Measurements from ENCODE around the gene ATP11A.

The ATP11A gene

DNA sequence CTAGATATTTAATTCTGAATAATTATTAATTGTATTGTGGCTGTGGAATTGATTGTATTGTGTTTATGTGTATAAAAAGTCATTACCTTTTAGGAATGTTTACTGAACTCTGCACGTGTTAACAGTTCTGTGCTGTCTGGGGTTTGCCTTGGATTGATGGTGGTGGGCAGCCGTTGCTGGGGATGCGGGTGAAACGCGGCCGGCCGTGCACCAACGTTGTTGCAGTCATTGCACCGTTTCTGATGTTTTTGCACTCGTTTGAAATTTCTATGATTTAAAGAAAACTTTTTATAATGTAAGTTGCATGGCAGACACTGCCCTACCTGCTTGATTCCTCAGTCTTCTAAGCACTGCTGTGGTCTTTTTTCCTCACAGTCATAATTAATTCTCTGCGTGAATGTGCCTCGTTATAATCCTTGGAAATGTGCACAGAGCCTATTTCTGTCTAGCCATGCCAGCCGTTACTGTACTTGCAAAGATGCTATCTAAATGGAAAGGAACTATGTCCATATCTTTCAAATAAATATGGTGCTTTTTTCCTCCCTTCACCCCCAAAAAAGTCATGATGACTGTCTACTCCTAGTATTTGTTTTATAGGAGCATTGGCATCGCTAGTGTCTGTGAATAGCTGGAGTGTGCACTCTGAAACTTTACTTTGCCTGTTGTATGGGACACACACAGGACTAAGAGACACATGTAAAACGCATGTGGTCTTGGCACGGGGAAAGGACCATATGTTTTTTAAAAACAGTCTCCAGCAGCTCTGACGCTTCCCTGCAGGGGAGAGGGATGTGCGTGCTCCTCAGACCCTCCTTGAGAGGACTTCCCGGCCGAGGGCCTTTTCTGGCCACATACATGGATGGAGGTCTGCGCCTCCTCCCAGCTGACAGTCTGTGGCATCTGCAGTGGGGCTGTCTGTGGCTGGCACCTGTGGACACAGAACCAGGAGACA is 238.5 kb downstream of the ATP11A start:
- H3K4me1 ChIP-seq (ENCODE audit: control insufficient read depth, insufficient read depth, low read length), result peaks cover 8% of the 10 kb centered on the region
- no peak overlapping the region for H3K27ac ChIP-seq (ENCODE audit: low read depth, low read length)
- no peaks in the 10 kb centered on the region for H3K27me3 ChIP-seq (ENCODE audit: control insufficient read depth, insufficient read depth, low read length)
- no peak overlapping the region for H3K4me3 ChIP-seq (ENCODE audit: low read depth, low read length)
- H3K9me3 ChIP-seq (ENCODE audit: control insufficient read depth, insufficient read depth, low read length), result no peaks in the 10 kb centered on the region; the same call in 1 of the 2 replicates
- H3K36me3 ChIP-seq (ENCODE audit: control insufficient read depth, insufficient read depth, low read length), result no peaks in the 10 kb centered on the region
- H3K9ac ChIP-seq (ENCODE audit: low read depth, low read length), result no peak overlapping the region

DNA sequence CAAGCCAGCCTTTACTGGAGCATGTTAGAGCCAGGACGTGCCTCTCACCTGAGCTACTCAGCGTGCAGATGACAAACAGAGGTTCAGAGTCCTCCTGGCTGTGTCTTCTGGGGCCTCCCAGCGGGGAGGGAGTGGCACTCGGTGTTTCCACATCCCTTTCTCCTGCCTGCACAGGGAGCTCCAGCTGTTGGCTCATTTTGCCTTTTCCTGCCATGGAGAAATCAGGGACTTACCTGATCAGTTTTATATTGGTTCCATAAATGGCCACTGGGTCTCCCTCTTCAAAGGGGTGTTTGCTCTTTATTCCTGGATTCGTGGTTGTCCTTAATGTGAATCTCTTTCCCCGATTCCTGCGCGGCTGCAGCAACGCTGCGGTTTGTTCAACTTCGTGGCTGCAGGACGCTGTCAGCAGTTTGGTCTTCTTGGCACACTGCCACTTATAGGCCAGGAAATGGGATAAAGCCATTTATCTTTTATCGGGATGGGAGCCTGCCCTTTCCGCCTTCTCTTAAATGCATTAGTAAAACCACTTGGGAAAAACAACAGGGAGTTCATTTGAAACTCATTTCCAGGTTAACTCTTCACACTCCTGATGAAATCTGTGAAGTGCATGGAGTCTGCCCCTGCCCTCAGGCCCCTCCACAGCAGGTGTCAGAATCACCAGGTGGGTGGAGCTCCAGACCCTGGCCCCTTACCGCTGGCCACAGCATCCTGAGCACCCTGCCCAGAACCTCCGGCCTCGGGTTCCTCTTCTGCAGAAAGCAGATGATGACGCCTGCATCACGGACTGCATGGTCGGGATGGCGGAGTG is 239.3 kb downstream of the ATP11A start:
- Histone ChIP-seq H3K27ac (ENCODE audit: low read depth, low read length) (no peak overlapping the region), H3K27me3 (ENCODE audit: control insufficient read depth, insufficient read depth, low read length) (no peaks in the 10 kb centered on the region), H3K9me3 (ENCODE audit: control insufficient read depth, insufficient read depth, low read length) (no peaks in the 10 kb centered on the region; the same call in 1 of the 2 replicates), H3K9ac (ENCODE audit: low read depth, low read length) (no peak overlapping the region), H3K4me3 (ENCODE audit: low read depth, low read length) (no peak overlapping the region), H3K4me1 (ENCODE audit: control insufficient read depth, insufficient read depth, low read length) (peaks cover 8% of the 10 kb centered on the region), H3K36me3 (ENCODE audit: control insufficient read depth, insufficient read depth, low read length) (no peaks in the 10 kb centered on the region)

GRCh38 chr13:112929783-112930055 is 239.9 kb downstream of the ATP11A start:
- no peak overlapping the region for H3K9ac ChIP-seq (ENCODE audit: low read depth, low read length)
- H3K27ac ChIP-seq (ENCODE audit: low read depth, low read length), result no peak overlapping the region
- H3K27me3 ChIP-seq (ENCODE audit: control insufficient read depth, insufficient read depth, low read length), result no peaks in the 10 kb centered on the region
- H3K4me3 ChIP-seq (ENCODE audit: low read depth, low read length), result no peak overlapping the region
- peaks cover 8% of the 10 kb centered on the region for H3K4me1 ChIP-seq (ENCODE audit: control insufficient read depth, insufficient read depth, low read length)
- H3K9me3 ChIP-seq (ENCODE audit: control insufficient read depth, insufficient read depth, low read length), result no peaks in the 10 kb centered on the region; the same call in 1 of the 2 replicates
- H3K36me3 ChIP-seq (ENCODE audit: control insufficient read depth, insufficient read depth, low read length), result no peaks in the 10 kb centered on the region

GRCh38 chr13:112930192-112930591 is 240.4 kb downstream of the ATP11A start:
- no peaks in the 10 kb centered on the region for H3K36me3 ChIP-seq (ENCODE audit: control insufficient read depth, insufficient read depth, low read length)

GRCh38 chr13:112931028-112931934 is 241.4 kb downstream of the ATP11A start:
- no peaks in the 10 kb centered on the region; the same call in 1 of the 2 replicates for H3K9me3 ChIP-seq (ENCODE audit: control insufficient read depth, insufficient read depth, low read length)
- no peak overlapping the region for H3K27ac ChIP-seq (ENCODE audit: low read depth, low read length)
- no peaks in the 10 kb centered on the region for H3K27me3 ChIP-seq (ENCODE audit: control insufficient read depth, insufficient read depth, low read length)
- H3K4me3 ChIP-seq (ENCODE audit: low read depth, low read length), result no peak overlapping the region
- H3K4me1 ChIP-seq (ENCODE audit: control insufficient read depth, insufficient read depth, low read length), result peaks cover 8% of the 10 kb centered on the region
- no peak overlapping the region for H3K9ac ChIP-seq (ENCODE audit: low read depth, low read length)
- H3K36me3 ChIP-seq (ENCODE audit: control insufficient read depth, insufficient read depth, low read length), result no peaks in the 10 kb centered on the region

More at GRCh38 chr13:112930192-112930591, 240.4 kb downstream of the ATP11A start:
- no peaks in the 10 kb centered on the region for H3K27me3 ChIP-seq (ENCODE audit: control insufficient read depth, insufficient read depth, low read length)
- H3K4me1 ChIP-seq (ENCODE audit: control insufficient read depth, insufficient read depth, low read length), result peaks cover 8% of the 10 kb centered on the region
- H3K27ac ChIP-seq (ENCODE audit: low read depth, low read length), result no peak overlapping the region
- H3K4me3 ChIP-seq (ENCODE audit: low read depth, low read length), result no peak overlapping the region
- no peaks in the 10 kb centered on the region; the same call in 1 of the 2 replicates for H3K9me3 ChIP-seq (ENCODE audit: control insufficient read depth, insufficient read depth, low read length)
- no peak overlapping the region for H3K9ac ChIP-seq (ENCODE audit: low read depth, low read length)

GRCh38 chr13:112932971-112933370 is 243.1 kb downstream of the ATP11A start:
- no peak overlapping the region for H3K4me3 ChIP-seq (ENCODE audit: low read depth, low read length)
- H3K27ac ChIP-seq (ENCODE audit: low read depth, low read length), result no peak overlapping the region
- H3K9me3 ChIP-seq (ENCODE audit: control insufficient read depth, insufficient read depth, low read length), result no peaks in the 10 kb centered on the region

GRCh38 chr13:112933649-112934048 is 243.8 kb downstream of the ATP11A start:
- H3K4me3 ChIP-seq (ENCODE audit: low read depth, low read length), result no peak overlapping the region
- no peaks in the 10 kb centered on the region for H3K27me3 ChIP-seq (ENCODE audit: control insufficient read depth, insufficient read depth, low read length)

More at GRCh38 chr13:112932971-112933370, 243.1 kb downstream of the ATP11A start:
- H3K9ac ChIP-seq (ENCODE audit: low read depth, low read length), result no peak overlapping the region
- peaks cover 8% of the 10 kb centered on the region for H3K4me1 ChIP-seq (ENCODE audit: control insufficient read depth, insufficient read depth, low read length)
- H3K36me3 ChIP-seq (ENCODE audit: control insufficient read depth, insufficient read depth, low read length), result no peaks in the 10 kb centered on the region
- no peaks in the 10 kb centered on the region for H3K27me3 ChIP-seq (ENCODE audit: control insufficient read depth, insufficient read depth, low read length)

DNA sequence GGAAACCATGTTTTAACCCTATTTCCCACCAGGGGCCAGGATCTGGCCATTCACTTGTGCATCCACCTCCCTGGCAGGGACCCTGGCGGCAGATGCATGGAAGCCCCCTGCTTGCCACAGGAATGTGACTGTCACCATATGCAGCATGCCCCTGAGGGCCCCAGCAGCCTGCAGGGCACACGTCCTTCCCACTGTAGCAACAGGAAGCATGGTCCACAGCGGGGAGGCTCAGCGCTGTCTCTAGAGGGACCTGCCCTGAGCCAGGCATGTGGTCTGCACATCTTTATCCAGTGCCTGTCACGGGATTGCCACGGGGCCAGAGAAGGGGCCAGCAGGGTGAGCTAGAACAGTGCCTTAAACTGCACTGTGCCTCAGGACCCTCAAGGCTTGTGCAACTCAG is 244.2 kb downstream of the ATP11A start:
- Histone ChIP-seq H3K9ac (ENCODE audit: low read depth, low read length) (no peak overlapping the region), H3K4me1 (ENCODE audit: control insufficient read depth, insufficient read depth, low read length) (peaks cover 6% of the 10 kb centered on the region), H3K27me3 (ENCODE audit: control insufficient read depth, insufficient read depth, low read length) (no peaks in the 10 kb centered on the region), H3K36me3 (ENCODE audit: control insufficient read depth, insufficient read depth, low read length) (no peaks in the 10 kb centered on the region), H3K9me3 (ENCODE audit: control insufficient read depth, insufficient read depth, low read length) (no peaks in the 10 kb centered on the region), H3K27ac (ENCODE audit: low read depth, low read length) (no peak overlapping the region), H3K4me3 (ENCODE audit: low read depth, low read length) (no peak overlapping the region)

More at GRCh38 chr13:112933649-112934048, 243.8 kb downstream of the ATP11A start:
- H3K9me3 ChIP-seq (ENCODE audit: control insufficient read depth, insufficient read depth, low read length), result no peaks in the 10 kb centered on the region
- H3K27ac ChIP-seq (ENCODE audit: low read depth, low read length), result no peak overlapping the region
- H3K4me1 ChIP-seq (ENCODE audit: control insufficient read depth, insufficient read depth, low read length), result peaks cover 8% of the 10 kb centered on the region
- no peaks in the 10 kb centered on the region for H3K36me3 ChIP-seq (ENCODE audit: control insufficient read depth, insufficient read depth, low read length)
- H3K9ac ChIP-seq (ENCODE audit: low read depth, low read length), result no peak overlapping the region
